GM19455 (cell line): Measurements from ENCODE around the gene CENPP.

Source experiments
- ATAC-seq: cut with Tn5 transposase; IDR thresholded peaks from one replicate; pipeline ENCODE4 v1.9.1; 2021; ENCODE audit not compliant: unreplicated experiment

CENPP gene

GRCh38 chr9:92633614-92634278, 308.0 kb downstream of the CENPP start:
- ATAC-seq = no peak

- ATAC-seq = no peak
Measured at GRCh38 chr9:92634712-92635605, 309.2 kb downstream of the CENPP start.

GRCh38 chr9:92635760-92636159, 310.0 kb downstream of the CENPP start:
- no peak for ATAC-seq

GRCh38 chr9:92636627-92637026, 310.9 kb downstream of the CENPP start:
- ATAC-seq = no peak

GRCh38 chr9:92637326-92637725, 311.6 kb downstream of the CENPP start:
- ATAC-seq = no peak

GRCh38 chr9:92637886-92638620, 312.3 kb downstream of the CENPP start:
- no peak for ATAC-seq

GRCh38 chr9:92638621-92639101, 312.9 kb downstream of the CENPP start:
- ATAC-seq = no peak

- no peak for ATAC-seq
Measured at GRCh38 chr9:92639124-92639523, 313.4 kb downstream of the CENPP start.

GRCh38 chr9:92639791-92640271, 314.1 kb downstream of the CENPP start:
- no peak for ATAC-seq

GRCh38 chr9:92640398-92641091, 314.8 kb downstream of the CENPP start:
- no peak for ATAC-seq

GRCh38 chr9:92641092-92641809, 315.5 kb downstream of the CENPP start:
- ATAC-seq = no peak

- no peak for ATAC-seq
Measured at GRCh38 chr9:92642041-92642451, 316.3 kb downstream of the CENPP start.

- ATAC-seq = no peak
Measured at GRCh38 chr9:92642564-92642963, 316.8 kb downstream of the CENPP start.

GRCh38 chr9:92644278-92644677, 318.5 kb downstream of the CENPP start:
- no peak for ATAC-seq

- ATAC-seq = no peak
Measured at GRCh38 chr9:92645041-92645440, 319.3 kb downstream of the CENPP start.

- no peak for ATAC-seq
Measured at GRCh38 chr9:92647671-92648473, 322.1 kb downstream of the CENPP start.

- ATAC-seq = no peak
Measured at GRCh38 chr9:92648474-92648971, 322.8 kb downstream of the CENPP start.

- no peak for ATAC-seq
Measured at GRCh38 chr9:92649007-92649406, 323.3 kb downstream of the CENPP start.

GRCh38 chr9:92650296-92650695, 324.5 kb downstream of the CENPP start:
- no peak for ATAC-seq
